ENCODE results near the gene ASB2.

The ASB2 gene

DNA sequence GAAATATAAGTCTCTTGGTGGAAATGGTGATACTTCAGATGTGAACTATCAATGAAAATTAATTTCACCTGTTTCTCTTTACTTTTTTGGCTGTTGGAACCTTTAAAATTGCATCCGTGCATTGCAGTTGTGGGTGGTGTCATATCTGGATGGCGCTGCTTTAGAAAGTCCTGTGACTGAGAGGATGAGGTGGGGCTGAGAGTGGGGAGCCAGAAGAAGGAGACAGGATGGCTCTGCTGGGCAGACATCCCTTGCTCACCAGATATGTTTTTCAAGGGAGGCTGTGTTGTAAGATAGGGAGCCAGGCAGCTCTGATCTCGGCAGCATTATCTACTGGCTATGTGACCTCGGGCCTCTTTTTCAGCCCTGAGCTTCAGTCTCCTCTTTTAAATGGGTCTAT, 12.7 kb downstream of the ASB2 start:
- H3K9me3 ChIP-seq (ENCODE audit: insufficient read depth, low read length) = no peaks in the 10 kb centered on the region
- H4K20me1 ChIP-seq (ENCODE audit: insufficient read depth, low read length) = no peaks in the 10 kb centered on the region
- TF ChIP-seq CTCF (IDR thresholded peaks at IDR 0.05; ENCODE audit: low read depth, low read length) (no peak), EZH2phosphoT487 (IDR thresholded peaks at IDR 0.05; ENCODE audit: low read depth) (no peak)
- no peak overlapping the region for H3K4me3 ChIP-seq (ENCODE audit: low read length)
- no peaks in the 10 kb centered on the region for H3K36me3 ChIP-seq (replicated peaks; ENCODE audit: low read depth, low read length)
- peak overlapping the region; percentile 79 for H3K27ac ChIP-seq (ENCODE audit: low read length)
- H3K4me2 ChIP-seq (ENCODE audit: low read length) = peak overlapping the region; percentile 68; the same call in 1 of the 2 replicates
- H2AFZ ChIP-seq (ENCODE audit: low read depth, low read length) = no peak overlapping the region
- H3K4me1 ChIP-seq (ENCODE audit: low read length) = peaks cover 95% of the 10 kb centered on the region
- peaks cover 23% of the 10 kb centered on the region for H3K27me3 ChIP-seq (ENCODE audit: low read depth, low read length)
- peak overlapping the region; percentile 65; the same call in 1 of the 2 replicates for H3K9ac ChIP-seq (ENCODE audit: low read length)
- H3K79me2 ChIP-seq (ENCODE audit: low read length) = no peaks in the 10 kb centered on the region

- H3K27ac ChIP-seq (ENCODE audit: low read length) = peak overlapping the region; percentile 79
Observed at GRCh38 chr14:93962701-93963601, 13.4 kb downstream of the ASB2 start.

DNA sequence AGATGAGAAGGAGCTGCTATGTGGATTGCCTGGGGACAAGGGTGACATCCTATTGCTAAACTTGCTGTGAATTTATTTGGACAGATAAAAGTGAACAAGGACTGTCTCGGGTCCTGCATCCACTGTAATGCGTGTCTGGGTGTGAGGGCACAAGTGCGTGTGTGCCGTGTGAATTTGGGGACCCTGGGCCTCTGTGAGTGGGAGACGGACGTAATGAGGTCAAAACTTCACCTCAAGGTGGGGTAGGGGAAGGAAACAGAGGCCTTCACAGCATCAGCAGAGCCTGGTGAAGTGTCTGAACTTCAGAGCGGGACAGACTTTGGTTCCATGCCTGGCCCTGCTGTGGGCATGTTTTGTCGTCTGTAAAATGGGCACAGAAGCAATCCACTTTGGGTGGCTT, 14.8 kb downstream of the ASB2 start:
- Histone ChIP-seq H3K27me3 (ENCODE audit: low read depth, low read length) (peaks cover 19% of the 10 kb centered on the region), H3K4me1 (ENCODE audit: low read length) (peaks cover 96% of the 10 kb centered on the region), H3K79me2 (ENCODE audit: low read length) (no peaks in the 10 kb centered on the region), H3K9me3 (ENCODE audit: insufficient read depth, low read length) (no peaks in the 10 kb centered on the region), H3K36me3 (replicated peaks; ENCODE audit: low read depth, low read length) (no peaks in the 10 kb centered on the region), H3K9ac (ENCODE audit: low read length) (peak overlapping the region; percentile 30; the same call in 1 of the 2 replicates), H2AFZ (ENCODE audit: low read depth, low read length) (no peak overlapping the region), H3K4me2 (ENCODE audit: low read length) (peak overlapping the region; percentile 41), H3K4me3 (ENCODE audit: low read length) (no peak overlapping the region), H4K20me1 (ENCODE audit: insufficient read depth, low read length) (no peaks in the 10 kb centered on the region), H3K27ac (ENCODE audit: low read length) (peak overlapping the region; percentile 35)
- TF ChIP-seq CTCF (IDR thresholded peaks at IDR 0.05; ENCODE audit: low read depth, low read length) = no peak

More at GRCh38 chr14:93962701-93963601, 13.4 kb downstream of the ASB2 start:
- no peaks in the 10 kb centered on the region for H3K9me3 ChIP-seq (ENCODE audit: insufficient read depth, low read length)
- H2AFZ ChIP-seq (ENCODE audit: low read depth, low read length) = 0 out of 2 replicates have a peak overlapping the region, but pooled peaks have one; percentile 6
- H4K20me1 ChIP-seq (ENCODE audit: insufficient read depth, low read length) = no peaks in the 10 kb centered on the region
- peaks cover 95% of the 10 kb centered on the region for H3K4me1 ChIP-seq (ENCODE audit: low read length)
- TF ChIP-seq EZH2phosphoT487 (IDR thresholded peaks at IDR 0.05; ENCODE audit: low read depth) = no peak
- no peak for TF ChIP-seq CTCF (IDR thresholded peaks at IDR 0.05; ENCODE audit: low read depth, low read length)
- H3K36me3 ChIP-seq (replicated peaks; ENCODE audit: low read depth, low read length) = no peaks in the 10 kb centered on the region
- H3K27me3 ChIP-seq (ENCODE audit: low read depth, low read length) = peaks cover 23% of the 10 kb centered on the region
- H3K9ac ChIP-seq (ENCODE audit: low read length) = peak overlapping the region; percentile 65
- H3K4me2 ChIP-seq (ENCODE audit: low read length) = peak overlapping the region; percentile 68
- H3K4me3 ChIP-seq (ENCODE audit: low read length) = peak overlapping the region; percentile 47
- H3K79me2 ChIP-seq (ENCODE audit: low read length) = no peaks in the 10 kb centered on the region

GRCh38 chr14:93960774-93961438, 15.5 kb downstream of the ASB2 start:
- peak overlapping the region; percentile 82 for H3K4me2 ChIP-seq (ENCODE audit: low read length)
- no peak overlapping the region for H2AFZ ChIP-seq (ENCODE audit: low read depth, low read length)
- peaks cover 96% of the 10 kb centered on the region for H3K4me1 ChIP-seq (ENCODE audit: low read length)

More at GRCh38 chr14:93960774-93961438, 15.5 kb downstream of the ASB2 start:
- Histone ChIP-seq H3K27ac (ENCODE audit: low read length) (peak overlapping the region; percentile 90), H3K4me3 (ENCODE audit: low read length) (no peak overlapping the region), H3K79me2 (ENCODE audit: low read length) (no peaks in the 10 kb centered on the region), H4K20me1 (ENCODE audit: insufficient read depth, low read length) (no peaks in the 10 kb centered on the region), H3K9ac (ENCODE audit: low read length) (0 out of 2 replicates have a peak overlapping the region, but pooled peaks have one; percentile 59), H3K9me3 (ENCODE audit: insufficient read depth, low read length) (no peaks in the 10 kb centered on the region), H3K27me3 (ENCODE audit: low read depth, low read length) (peaks cover 12% of the 10 kb centered on the region; the same call in 1 of the 2 replicates), H3K36me3 (replicated peaks; ENCODE audit: low read depth, low read length) (no peaks in the 10 kb centered on the region)
- TF ChIP-seq CTCF (IDR thresholded peaks at IDR 0.05; ENCODE audit: low read depth, low read length) = no peak
- no peak for TF ChIP-seq EZH2phosphoT487 (IDR thresholded peaks at IDR 0.05; ENCODE audit: low read depth)
